HL-60 (cell line): ENCODE results near the gene RAB13.

ENCODE experiments used
- CTCF ChIP-seq: IDR thresholded peaks from one replicate; pipeline ENCODE4 v1.5.1; 2011; ENCODE audit warnings: low read length, control low read depth, inconsistent platforms; ENCODE audit not compliant: insufficient read depth
- GABPA ChIP-seq: IDR thresholded peaks from 2 replicates; pipeline ENCODE4 v1.6.1; 2012; ENCODE audit warnings: low read depth
- POLR2AphosphoS5 ChIP-seq: IDR thresholded peaks from 2 replicates; pipeline ENCODE4 v1.6.1; 2012; ENCODE audit warnings: low read depth
- REST ChIP-seq: IDR thresholded peaks from 2 replicates; pipeline ENCODE4 v1.6.1; 2012; ENCODE audit warnings: low read depth; ENCODE audit not compliant: insufficient replicate concordance

GRCh38 chr1:153958111-153958960 is 27.8 kb downstream of the RAB13 start, which contains the start of gene CRTC2:
- no peak for TF ChIP-seq CTCF
- TF ChIP-seq POLR2AphosphoS5 = peak; percentile 50; the same call in 1 of the 2 replicates
- no peak for TF ChIP-seq REST
- TF ChIP-seq GABPA = peak; percentile 88
